OCI-M2 (cell line): Measurements from ENCODE around the gene WDR74.
A peak's percentile ranks its signal among the peaks of the same experiment; 100 is the strongest.
"Not testable (repeated sequence)": the region's sequence is repeated elsewhere in the genome, so short reads cannot be mapped to it uniquely, and the experiment has no call there.

Experiments used
- DNase-seq: peaks from one replicate; lab custom pipeline; 2025; ENCODE audit not compliant: unreplicated experiment; lab: John Stamatoyannopoulos, UW

WDR74 gene

DNA sequence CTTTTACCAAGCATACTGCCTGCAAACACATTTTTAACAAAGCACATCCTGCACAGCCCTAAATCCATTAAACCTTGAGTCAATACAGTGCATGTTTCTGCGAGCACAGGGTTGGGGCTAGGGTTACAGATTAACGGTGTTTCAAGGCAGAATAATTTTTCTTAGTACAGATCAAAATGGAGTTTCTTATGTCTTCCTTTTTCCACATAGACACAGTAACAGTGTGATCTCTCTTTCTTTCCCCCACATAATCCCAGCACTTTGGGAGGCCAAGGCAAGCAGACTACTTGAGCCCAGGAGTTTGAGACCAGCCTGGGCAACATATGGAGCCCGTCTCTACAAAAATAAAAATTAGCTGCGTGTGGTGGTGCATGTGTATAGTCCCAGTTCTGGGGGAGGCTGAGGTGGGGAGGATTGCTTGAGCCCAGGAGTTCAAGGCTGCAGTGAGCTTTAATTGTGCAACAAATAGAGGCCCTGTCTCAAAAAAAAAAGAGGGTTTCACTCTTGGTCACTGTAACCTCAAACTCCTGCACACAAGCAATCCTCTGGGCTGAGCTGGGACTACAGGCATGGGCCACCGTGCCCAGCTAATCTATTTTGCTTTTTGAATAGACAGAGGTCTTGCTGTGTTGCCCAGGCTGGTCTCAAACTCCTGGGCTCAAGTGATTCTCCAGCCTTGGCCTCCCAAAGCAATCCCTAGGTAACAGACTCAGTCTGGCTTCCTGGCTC is 21.6 kb upstream of the WDR74 start:
- DNase-seq: no peak

DNA sequence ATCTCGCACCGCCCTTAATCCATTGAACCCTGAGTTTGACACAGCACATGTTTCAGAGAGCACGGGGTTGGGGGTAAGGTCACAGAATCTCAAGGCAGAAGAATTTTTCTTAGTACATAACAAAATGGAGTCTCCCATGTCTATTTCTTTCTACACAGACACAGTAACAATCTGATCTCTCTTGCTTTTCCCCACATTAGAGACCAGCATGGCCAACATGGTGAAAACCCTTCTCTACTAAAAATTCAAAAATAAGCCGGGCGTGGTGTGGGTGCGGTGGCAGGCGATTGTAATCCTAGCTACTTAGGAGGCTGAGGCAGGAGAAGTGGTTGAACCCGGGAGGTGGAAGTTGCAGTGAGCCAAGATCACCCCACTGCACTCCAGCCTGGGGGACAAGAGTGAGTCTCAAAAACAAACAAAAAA is 19.9 kb upstream of the WDR74 start:
- not testable (repeated sequence) for DNase-seq

DNA sequence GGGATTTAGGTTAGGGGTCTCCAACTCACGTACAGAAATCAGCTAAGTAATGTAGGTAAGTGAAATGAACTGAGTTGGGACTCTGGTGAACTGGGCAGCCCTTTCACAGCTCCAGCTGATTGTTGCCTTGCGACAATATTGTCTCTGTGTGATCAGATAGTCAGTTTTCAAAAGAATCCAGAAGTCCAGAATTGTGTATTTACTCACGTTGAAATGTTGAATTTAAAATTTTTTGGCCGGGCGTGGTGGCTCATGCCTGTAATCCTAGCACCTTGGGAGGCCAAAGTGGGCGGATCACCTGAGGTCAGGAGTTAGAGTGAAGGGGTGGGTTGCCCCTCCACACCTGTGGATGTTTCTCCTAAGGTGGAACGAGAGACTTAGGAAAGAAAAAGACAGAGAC is 18.8 kb upstream of the WDR74 start:
- DNase-seq: no peak

GRCh38 chr11:62857541-62857982 is 18.2 kb upstream of the WDR74 start:
- no peak for DNase-seq

DNA sequence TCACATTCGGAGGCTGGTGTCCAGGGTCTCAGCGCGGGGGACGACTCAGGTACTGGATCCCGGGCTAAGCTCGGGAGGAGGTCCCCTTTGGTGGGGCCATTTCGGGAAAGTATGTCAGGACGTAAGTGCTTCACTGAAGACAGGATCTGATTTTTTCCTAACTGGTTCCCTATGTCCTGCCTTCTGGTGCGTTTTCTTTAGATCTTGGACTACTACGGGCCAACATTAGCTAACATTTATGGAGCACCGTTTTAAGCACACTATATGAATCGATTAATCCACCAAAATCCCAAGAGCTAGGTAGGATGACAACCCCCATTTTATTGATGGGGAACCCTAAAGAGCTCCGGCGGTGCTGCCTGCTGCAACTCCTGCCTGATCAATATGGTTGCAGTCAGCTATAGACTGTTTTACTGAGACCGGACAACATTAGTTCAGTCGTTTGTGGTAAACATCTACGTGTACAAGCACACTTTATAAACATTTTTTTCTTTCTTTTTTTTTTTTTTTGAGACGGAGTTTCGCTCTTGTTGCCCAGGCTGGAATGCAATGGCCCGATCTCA is 17.0 kb upstream of the WDR74 start:
- DNase-seq: no peak

DNA sequence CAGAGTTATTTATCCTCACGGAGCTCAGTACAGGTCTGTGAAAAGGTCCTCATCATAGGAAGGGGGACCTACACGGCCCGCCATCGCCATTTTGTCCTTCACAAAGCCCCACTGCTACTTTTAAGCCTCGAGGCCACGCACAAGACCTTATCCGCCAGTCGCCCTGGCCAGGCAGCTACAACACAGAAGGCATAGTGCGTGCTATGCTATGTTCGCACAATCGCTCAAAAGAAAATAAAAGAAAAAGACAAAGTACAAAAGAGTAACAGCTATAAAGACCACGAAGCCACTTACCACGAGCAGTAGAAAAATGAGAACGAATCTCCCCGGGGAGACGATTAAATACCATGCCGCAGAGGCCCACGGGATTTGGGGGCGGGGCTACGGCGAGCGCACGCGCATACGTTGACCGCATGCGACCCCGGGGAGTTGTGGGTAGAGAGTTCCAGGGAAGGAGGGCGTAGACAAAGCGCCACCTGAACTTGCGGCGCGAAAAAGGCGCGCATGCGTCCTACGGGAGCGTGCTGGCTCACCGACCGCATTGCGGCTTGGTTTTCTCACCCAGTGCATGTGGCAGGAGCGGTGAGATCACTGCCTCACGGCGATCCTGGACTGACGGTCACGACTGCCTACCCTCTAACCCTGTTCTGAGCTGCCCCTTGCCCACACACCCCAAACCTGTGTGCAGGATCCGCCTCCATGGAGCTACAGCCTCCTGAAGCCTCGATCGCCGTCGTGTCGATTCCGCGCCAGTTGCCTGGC is 16.4 kb upstream of the WDR74 start:
- DNase-seq: peak; percentile 61

GRCh38 chr11:62854825-62855570 is 15.6 kb upstream of the WDR74 start:
- no peak for DNase-seq

DNA sequence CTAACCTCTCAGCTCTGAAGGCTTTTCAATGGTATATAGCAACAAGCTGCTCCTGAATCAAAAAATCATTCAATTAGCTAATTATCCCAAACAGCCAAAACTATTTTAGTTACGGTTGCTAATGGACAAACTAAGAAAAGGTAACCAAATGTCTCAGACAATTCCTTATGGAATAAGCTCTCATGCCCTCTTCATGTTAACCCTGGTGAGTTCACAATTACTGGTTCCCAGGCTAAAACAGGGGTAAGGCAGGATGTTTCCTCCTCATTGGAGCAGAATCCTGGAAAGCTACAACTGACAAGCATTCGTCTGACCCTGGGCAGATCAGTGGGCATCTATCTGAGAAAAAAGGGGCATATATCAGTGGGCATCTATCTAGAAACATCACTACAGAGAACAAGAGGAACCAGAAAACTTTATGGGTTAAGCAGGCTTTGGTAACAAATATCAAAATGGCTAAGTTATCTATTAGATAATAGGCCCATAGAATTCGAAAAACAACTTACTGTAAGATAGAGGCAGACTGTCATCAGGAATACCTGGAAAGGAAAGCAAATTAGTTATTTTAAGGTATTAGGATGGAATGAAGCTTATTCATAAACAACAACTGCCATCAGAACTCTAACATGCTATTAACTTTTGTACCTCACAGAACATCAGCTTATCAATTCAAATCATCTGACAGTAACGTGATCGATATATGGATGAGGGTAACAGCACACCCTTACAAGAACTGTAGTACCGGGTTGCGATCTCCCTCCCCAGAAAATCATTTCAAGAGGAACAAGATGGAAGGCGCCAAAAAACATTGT is 14.8 kb upstream of the WDR74 start:
- no peak for DNase-seq

GRCh38 chr11:62853279-62853965 is 14.0 kb upstream of the WDR74 start:
- no peak for DNase-seq

DNA sequence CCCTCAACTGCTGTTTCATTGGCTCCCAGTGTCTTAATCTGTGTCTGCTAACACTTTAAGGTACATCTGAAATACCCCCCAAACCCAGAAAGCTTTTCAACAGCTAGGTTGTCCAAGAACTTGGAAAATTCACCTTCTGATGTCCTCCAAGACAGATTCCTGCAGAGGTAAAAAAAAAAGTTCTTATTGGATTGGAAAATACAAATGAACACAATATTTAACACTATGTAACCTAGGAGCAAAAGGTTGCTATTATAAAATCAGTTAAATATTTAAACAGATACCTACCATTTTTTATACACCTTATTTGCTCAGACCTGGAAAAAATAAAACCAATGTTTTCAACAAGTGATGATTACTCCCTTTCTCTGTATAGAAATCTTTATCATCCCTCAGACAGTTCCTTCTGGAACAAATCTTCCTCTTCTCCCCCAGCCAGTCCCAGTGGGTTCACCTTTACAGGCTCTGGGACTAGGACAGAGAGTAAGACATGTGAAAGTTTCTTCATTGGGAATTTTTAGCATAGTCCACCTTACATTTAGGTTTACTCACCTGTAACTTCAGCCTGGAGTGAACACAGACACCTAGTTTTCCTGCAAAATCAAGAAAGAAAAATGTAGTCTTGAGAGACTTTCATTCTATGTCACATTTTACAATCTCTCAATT is 13.3 kb upstream of the WDR74 start:
- no peak for DNase-seq

DNA sequence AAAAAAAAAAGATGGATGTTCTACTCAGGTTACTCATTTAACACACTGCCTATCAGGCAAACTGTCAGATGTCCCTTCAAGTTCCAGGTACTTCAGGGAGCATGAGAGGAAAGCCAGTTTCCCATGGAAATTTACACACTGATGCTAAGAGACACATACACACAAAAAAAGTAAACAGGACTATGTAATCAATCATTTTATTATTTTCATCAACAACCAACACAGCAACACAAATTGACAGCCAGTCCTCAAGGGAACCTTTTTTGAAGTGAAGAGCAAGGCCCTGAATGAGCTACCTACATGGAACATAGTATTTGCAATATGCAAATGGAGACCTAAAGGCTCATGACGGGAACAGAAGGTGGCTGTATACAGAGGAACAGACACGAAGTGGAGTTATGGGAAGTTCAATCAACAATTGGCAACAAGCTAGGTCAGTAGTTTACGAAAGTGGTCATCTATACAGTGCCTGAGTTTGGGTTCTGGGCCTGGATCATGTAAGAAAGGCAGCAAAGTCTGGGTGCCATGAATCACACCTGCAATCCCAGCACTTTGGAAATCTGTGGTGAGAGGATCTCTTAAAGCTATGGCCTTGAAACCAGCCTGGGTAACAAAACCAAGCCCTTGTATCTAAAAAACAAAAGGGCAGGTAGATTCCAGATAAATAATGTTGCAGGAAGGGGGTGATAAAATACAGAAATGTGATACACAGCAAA is 12.6 kb upstream of the WDR74 start:
- no peak for DNase-seq

GRCh38 chr11:62850911-62851806 is 11.8 kb upstream of the WDR74 start:
- no peak for DNase-seq

DNA sequence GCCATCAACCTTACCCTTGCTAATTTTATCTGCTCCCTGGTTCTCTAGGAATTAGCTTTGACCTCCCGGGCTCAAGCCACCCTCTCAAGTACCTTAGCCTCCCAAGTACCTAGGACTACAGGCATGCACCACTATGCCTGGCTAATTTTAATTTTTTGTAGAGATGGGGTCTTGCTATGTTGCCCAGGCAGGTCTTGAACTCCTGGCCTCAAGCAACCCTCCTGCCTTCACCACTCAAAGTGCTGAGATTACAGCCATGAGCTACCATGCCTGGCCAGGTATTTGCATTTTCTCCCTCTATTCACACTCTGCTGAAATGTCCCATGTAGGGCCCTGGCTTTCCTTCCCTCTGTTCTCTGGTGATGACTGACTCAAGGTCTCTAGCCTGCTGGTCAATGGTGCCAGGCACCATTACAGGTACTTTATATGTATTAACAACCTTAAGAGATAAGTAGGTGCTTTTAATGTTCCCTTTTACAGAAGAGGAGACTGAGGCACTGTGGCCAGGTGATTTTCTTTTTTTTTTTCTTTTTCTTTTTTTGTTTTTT is 8.5 kb upstream of the WDR74 start:
- no peak for DNase-seq

GRCh38 chr11:62846177-62846576 is 6.8 kb upstream of the WDR74 start:
- DNase-seq: no peak

GRCh38 chr11:62844154-62844553 is 4.8 kb upstream of the WDR74 start:
- no peak for DNase-seq

DNA sequence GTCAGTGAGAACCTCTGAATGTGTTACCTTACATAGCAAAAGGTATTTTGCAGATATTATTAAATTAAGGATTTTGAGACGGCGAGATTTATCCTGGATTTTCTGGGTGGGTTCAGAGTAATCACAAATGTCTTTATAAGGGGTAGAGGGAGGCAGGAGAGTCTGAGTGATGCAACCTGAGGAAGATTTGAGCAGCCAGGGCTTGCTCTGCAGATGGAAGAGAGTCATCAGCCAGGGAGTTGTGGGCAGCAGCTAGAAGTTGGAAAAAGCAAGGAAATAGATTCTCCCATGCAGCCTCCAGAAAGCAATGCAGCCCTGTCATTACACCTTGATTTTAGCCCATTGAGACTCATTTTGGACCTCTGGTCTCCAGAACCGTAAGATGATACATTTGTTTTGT is 4.1 kb upstream of the WDR74 start:
- DNase-seq: no peak

- not testable (repeated sequence) for DNase-seq
Observed at GRCh38 chr11:62842891-62843290, 3.5 kb upstream of the WDR74 start.
